ENCODE measurements around the gene DNAJC11. TPM values are rescaled to one million over a fixed set of nuclear protein-coding genes. Genes with fewer than 3 reads are reported as not detected.

The DNAJC11 gene, protein sequence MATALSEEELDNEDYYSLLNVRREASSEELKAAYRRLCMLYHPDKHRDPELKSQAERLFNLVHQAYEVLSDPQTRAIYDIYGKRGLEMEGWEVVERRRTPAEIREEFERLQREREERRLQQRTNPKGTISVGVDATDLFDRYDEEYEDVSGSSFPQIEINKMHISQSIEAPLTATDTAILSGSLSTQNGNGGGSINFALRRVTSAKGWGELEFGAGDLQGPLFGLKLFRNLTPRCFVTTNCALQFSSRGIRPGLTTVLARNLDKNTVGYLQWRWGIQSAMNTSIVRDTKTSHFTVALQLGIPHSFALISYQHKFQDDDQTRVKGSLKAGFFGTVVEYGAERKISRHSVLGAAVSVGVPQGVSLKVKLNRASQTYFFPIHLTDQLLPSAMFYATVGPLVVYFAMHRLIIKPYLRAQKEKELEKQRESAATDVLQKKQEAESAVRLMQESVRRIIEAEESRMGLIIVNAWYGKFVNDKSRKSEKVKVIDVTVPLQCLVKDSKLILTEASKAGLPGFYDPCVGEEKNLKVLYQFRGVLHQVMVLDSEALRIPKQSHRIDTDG
- total RNA-seq = 27.2 and 30.7 TPM in 2 replicates

DNA sequence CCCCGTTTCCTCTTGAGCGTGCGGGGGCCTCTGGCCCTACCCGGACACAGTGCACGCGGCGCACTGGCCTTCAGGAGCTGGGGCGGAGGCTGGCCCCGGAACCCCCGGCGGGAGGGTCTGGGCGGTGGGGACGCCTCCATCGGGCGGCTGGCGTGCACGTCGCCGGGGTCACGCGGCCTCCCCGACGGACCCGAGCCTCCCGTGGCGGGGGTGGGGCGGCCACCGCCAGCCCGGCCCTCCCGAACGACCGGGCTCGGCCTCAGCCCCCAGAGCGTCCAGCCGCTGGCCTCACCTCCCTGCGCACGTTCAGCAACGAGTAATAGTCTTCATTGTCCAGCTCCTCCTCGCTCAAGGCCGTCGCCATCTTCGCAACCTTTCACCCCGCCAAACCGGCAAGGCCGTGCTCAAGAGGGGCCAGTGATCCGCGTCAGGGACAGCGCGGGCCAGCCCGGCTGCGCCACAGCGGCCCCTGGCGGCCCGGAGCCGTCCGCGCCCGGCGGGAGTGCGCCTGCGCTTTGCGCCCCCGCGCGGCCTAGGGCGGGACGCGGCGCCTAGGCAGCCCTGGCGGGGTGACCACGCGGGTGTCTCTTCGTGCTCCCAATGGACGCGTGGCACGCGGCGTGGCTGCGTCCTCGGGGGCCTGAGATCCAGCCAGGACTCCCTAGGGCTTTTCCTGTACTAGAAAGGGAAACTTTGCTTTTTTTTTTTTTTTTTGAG lies at the start of gene DNAJC11:
TSS of gene DNAJC11 (minus strand) at position 380 of the 717 bp plus-strand sequence. CDS start at position 364, 16 bp downstream.

DNA sequence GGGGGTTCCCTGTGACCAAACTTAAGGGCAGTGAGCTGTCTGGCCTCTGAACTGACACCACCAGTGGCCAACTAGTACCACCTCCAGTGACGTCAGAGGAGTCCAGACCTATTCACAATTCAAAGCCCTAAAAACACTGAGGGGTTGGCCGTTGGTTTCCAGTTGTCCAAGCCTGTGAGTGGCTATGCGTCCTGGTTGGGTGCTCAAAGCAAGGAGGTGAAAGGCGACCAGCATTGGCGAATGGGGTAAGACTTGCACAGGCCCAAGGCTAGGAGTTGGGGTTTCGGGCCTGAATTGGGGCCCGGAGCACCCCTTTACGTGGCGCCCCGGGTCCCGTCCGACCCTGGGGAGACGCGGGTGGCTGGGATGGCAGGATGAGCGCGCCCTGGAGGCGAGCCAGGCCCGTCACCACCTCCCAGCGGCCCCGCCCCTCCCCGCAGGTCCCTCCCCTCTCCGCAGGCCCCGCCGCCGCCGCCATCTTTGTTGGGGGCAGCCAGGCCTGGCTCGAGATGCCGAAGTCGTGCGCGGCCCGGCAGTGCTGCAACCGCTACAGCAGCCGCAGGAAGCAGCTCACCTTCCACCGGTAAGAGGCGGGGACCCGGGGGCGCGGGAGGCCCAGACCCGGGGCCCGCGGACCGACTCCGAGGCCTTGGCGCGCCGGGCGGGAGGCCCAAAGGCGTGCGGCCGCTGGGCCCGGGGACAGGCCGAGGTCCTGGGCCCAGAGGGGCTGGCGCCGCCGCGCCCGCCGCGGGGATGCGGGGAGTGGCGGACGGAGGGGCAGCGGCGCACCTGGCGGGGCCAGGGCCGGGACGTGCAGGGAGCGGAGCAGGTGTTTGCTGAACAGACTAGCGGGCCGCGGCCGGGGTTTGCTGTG lies 76.7 kb downstream of the DNAJC11 start, which contains the start of gene THAP3:
TSS of gene THAP3 (plus strand) at position 159 of the 874 bp plus-strand sequence. CDS start at position 510, 351 bp downstream.

DNA sequence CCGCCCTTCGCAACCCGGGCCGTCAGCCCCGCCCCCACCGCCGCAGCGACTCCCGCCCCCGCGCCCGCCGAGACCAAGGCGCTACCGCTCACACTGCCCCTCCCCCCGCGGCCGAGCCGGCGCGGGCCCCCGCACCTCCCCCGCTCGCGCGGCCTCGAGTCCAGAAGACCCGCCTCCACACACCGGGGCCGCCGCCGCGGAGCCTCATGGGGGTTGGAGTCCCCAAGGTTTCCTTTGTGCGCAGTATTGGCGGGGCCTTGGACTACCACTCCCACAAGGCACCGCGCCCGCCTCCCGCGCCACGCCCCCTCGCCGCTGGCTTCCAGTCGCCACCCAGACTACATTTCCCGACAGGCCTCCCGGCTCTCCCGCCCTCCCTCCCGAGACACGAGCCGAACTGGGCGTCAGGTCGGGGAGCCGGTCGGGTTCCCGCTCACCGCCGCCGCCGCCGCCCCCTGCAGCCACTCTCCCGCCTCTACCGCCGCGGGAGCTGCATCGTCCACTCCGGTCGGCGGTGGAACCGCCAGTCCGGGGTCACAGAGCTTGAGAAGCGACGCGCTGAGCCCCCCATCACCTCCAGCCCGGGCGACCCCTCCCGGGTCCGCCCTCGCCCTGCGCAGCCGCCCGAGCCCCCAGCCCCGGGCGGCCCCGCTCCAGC lies 88.1 kb downstream of the DNAJC11 start, which contains the start of gene PHF13:
TSS of gene PHF13 (plus strand) at position 371 of the 658 bp plus-strand sequence. CDS start 336 bp downstream, outside the sequence.

GRCh38 chr1:6602669-6603237 lies 98.9 kb downstream of the DNAJC11 start, which contains the start of gene KLHL21:
TSS of gene KLHL21 (minus strand) at chr1:6602869. CDS start at chr1:6602817, 52 bp downstream.

Other genes with a start within 250 kb of the DNAJC11 start
- gene TNFRSF25, start 235.6 kb downstream of the DNAJC11 start, total RNA-seq = 0.37 and 3.1 TPM in 2 replicates
- gene PLEKHG5, start 210.1 kb downstream of the DNAJC11 start, total RNA-seq = 0.37 and 10.6 TPM in 2 replicates
- 24.6 and 47.7 TPM in 2 replicates for gene NOL9, start 147.3 kb downstream of the DNAJC11 start, total RNA-seq
- gene TAS1R1, start 146.5 kb downstream of the DNAJC11 start, total RNA-seq = under 0.01 TPM in 1 of 2 replicates, not detected in the other
- 8.1 and 11.9 TPM in 2 replicates for gene ZBTB48, start 121.8 kb downstream of the DNAJC11 start, total RNA-seq
- 63.9 and 79.0 TPM in 2 replicates for gene KLHL21, start 98.9 kb downstream of the DNAJC11 start, total RNA-seq
- 10.7 and 12.3 TPM in 2 replicates for gene PHF13, start 88.1 kb downstream of the DNAJC11 start, total RNA-seq
- 16.0 and 19.5 TPM in 2 replicates for gene THAP3, start 76.9 kb downstream of the DNAJC11 start, total RNA-seq
- gene CAMTA1, start 83.6 kb upstream of the DNAJC11 start, total RNA-seq = 30.5 and 49.6 TPM in 2 replicates

Data from subcutaneous preadipocyte (primary cell).